Mesothelial cell of epicardium (in vitro differentiated cells): ENCODE data around the gene WTAP. TPM values are rescaled to one million over a fixed set of nuclear protein-coding genes. Genes with fewer than 3 reads are reported as not detected.
"Not testable (repeated sequence)": the region's sequence is repeated elsewhere in the genome, so short reads cannot be mapped to it uniquely, and the experiment has no call there.

ENCODE experiments used
- DNase-seq, 2 experiments: peaks; one replicate each; pipeline ENCODE4 v3.0.0; 2021; ENCODE audit warnings: low spot score in 2 of 2; ENCODE audit not compliant: unreplicated experiment in 2 of 2
- H3K27ac Mint-ChIP-seq: 2 replicates; pipeline ENCODE4 v1.8.0; 2021; ENCODE audit warnings: mixed read lengths
- H3K27me3 Mint-ChIP-seq: 2 replicates; pipeline ENCODE4 v1.8.0; 2021; ENCODE audit warnings: low read depth, mixed read lengths
- H3K36me3 Mint-ChIP-seq: 2 replicates; pipeline ENCODE4 v1.8.0; 2021; ENCODE audit warnings: mixed read lengths
- H3K4me1 Mint-ChIP-seq: 2 replicates; pipeline ENCODE4 v1.8.0; 2021; ENCODE audit warnings: mixed read lengths
- H3K4me3 Mint-ChIP-seq: 2 replicates; pipeline ENCODE4 v1.8.0; 2021; ENCODE audit warnings: mild to moderate bottlenecking, moderate library complexity, mixed read lengths
- H3K9me3 Mint-ChIP-seq: 2 replicates; pipeline ENCODE4 v1.8.0; 2021; ENCODE audit warnings: mixed read lengths
- total RNA-seq: library from RNA; stranded (reverse); gene quantifications from 3 replicates; pipeline ENCODE4 v1.2.1, GENCODE V29; 2021
- TF ChIP-seq, protein P1 (sequence below): fragments of 200-600 bp; sonication (generic); IDR thresholded peaks from one replicate; pipeline ENCODE4 v1.5.0; 2021; ENCODE audit warnings: antibody characterized with exemption; ENCODE audit not compliant: unreplicated experiment

Gene WTAP
- total RNA-seq, 1 donor from 2014 or later = 116 TPM

DNA sequence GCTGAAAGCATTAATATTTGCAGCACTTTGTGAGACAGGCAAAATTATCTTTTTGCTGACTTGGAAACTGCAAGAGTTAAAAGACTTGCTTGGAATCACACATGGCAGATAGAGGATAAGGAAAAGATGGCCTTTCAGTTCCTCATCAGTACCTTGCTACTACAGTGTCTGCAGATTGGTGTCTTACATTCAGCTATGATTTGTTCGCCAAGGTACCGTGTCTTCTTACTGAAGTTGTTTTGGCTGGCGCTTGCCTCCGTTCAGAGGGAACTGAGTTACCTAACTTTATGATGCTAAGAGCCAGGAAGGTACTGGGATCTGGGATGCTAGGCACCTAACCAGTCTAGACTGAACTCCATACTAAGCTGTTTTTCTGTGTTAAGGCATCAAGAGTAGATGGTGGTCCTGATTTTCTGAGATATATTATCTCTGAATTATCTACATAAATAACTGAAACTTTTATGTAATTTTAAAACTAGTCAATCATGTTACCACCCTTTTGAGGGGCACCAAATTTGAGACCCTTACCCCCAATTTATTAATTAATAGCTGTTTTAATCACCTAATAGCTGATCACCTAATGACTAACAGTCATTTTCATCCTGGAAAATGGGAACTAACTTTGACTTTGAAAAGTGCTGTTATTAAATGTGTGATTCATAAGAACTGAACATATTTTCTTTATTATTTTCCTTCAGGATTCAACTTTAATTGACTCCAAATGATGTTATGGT lies 2.5 kb downstream of the WTAP start:
- H3K9me3 Mint-ChIP-seq = no peaks in the 10 kb centered on the region
- peak overlapping the region; percentile 87 for H3K4me3 Mint-ChIP-seq
- no peaks in the 10 kb centered on the region for H3K36me3 Mint-ChIP-seq
- TF ChIP-seq, protein P1, sequence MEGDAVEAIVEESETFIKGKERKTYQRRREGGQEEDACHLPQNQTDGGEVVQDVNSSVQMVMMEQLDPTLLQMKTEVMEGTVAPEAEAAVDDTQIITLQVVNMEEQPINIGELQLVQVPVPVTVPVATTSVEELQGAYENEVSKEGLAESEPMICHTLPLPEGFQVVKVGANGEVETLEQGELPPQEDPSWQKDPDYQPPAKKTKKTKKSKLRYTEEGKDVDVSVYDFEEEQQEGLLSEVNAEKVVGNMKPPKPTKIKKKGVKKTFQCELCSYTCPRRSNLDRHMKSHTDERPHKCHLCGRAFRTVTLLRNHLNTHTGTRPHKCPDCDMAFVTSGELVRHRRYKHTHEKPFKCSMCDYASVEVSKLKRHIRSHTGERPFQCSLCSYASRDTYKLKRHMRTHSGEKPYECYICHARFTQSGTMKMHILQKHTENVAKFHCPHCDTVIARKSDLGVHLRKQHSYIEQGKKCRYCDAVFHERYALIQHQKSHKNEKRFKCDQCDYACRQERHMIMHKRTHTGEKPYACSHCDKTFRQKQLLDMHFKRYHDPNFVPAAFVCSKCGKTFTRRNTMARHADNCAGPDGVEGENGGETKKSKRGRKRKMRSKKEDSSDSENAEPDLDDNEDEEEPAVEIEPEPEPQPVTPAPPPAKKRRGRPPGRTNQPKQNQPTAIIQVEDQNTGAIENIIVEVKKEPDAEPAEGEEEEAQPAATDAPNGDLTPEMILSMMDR = no peak
- peaks cover 28% of the 10 kb centered on the region for H3K4me1 Mint-ChIP-seq
- H3K27me3 Mint-ChIP-seq = no peaks in the 10 kb centered on the region
- DNase-seq = no peak
- H3K27ac Mint-ChIP-seq = peak overlapping the region; percentile 64

DNA sequence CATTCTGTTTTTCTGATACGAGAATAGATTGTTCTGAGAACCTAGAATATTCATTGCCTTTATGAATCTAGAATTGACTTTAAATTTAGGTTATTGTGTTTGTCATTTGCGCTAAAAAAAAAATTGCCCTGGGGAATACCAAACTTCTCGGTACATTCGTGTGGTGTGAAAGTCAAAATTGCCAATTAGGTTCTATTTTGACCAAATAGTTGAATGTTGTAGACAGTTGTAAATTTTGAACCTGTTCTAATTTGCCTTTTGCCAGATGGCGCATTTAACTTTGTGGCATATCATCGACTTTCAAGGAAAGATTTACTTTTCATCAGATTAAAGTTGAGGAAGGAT lies 3.0 kb downstream of the WTAP start:
- Mint-ChIP-seq H3K27me3 (no peaks in the 10 kb centered on the region), H3K4me3 (no peak overlapping the region), H3K4me1 (peaks cover 28% of the 10 kb centered on the region), H3K27ac (peak overlapping the region; percentile 47), H3K36me3 (no peaks in the 10 kb centered on the region), H3K9me3 (no peaks in the 10 kb centered on the region)
- TF ChIP-seq, protein P1 = no peak
- DNase-seq = no peak

DNA sequence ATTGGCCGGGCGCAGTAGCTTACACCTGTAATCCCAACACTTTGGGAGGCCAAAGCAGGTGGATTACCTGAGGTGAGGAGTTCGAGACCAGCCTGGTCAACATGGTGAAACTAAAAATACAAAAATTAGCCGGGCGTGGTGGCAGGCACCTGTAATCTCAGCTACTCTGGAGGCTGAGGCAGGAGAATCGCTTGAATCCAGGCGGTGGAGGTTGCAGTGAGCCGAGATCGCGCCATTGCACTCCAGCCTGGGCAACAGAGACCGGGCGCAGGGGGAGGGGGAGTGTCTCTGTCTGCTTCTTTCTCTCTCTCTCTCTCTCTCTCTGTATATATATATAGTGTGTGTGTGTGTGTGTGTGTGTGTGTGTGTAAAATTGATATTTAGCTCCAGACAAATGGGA lies 5.2 kb downstream of the WTAP start:
- H3K4me3 Mint-ChIP-seq, H3K36me3 Mint-ChIP-seq, DNase-seq, H3K27me3 Mint-ChIP-seq, H3K9me3 Mint-ChIP-seq: not testable (repeated sequence)
- Mint-ChIP-seq H3K4me1 (peaks cover 21% of the 10 kb centered on the region), H3K27ac (peak overlapping the region; percentile 30)

DNA sequence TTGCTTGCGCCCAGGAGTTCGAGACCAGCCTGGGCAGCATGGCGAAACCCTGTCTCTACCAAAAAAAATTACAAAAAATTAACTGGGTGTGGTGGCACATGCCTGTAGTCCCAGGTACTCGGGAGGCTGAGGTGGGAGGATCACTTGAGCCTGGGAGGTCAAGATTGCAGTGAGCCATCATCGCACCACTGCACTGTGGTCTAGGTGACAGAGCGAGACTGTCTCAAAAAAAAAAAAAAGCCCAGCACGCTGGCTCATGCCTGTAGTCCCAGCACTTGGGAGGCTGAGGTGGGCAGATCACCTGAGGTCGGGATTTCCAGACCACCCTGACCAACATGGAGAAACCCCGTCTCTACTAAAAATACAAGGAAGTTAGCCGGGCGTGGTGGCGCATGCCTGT lies 6.1 kb downstream of the WTAP start:
- not testable (repeated sequence) for H3K9me3 Mint-ChIP-seq, H3K27ac Mint-ChIP-seq, H3K27me3 Mint-ChIP-seq, DNase-seq, H3K4me3 Mint-ChIP-seq, H3K36me3 Mint-ChIP-seq
- peaks cover 26% of the 10 kb centered on the region for H3K4me1 Mint-ChIP-seq

DNA sequence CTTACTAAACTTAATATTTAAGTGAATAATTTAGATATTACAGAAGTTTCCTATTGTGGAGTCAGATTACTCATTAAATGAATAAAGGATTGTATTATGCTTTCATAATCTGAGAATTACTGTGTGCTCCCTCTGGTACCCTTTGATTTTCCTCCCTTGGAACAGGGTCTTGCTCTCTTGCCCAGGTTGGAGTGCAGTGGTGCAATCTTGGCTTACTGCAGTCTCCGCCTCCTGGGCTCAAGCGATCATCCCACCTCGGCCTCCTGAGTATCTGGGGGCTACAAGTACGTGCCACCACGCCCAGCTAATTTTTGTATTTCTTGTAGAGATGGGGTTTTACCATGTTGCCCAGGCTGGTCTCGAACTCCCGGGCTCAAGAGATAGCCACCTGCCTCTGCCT lies 9.6 kb downstream of the WTAP start:
- Mint-ChIP-seq H3K9me3 (no peaks in the 10 kb centered on the region), H3K4me3 (no peak overlapping the region), H3K36me3 (peaks cover 9% of the 10 kb centered on the region), H3K4me1 (peaks cover 6% of the 10 kb centered on the region), H3K27me3 (no peaks in the 10 kb centered on the region), H3K27ac (no peak overlapping the region)
- TF ChIP-seq, protein P1 = no peak
- DNase-seq = no peak

DNA sequence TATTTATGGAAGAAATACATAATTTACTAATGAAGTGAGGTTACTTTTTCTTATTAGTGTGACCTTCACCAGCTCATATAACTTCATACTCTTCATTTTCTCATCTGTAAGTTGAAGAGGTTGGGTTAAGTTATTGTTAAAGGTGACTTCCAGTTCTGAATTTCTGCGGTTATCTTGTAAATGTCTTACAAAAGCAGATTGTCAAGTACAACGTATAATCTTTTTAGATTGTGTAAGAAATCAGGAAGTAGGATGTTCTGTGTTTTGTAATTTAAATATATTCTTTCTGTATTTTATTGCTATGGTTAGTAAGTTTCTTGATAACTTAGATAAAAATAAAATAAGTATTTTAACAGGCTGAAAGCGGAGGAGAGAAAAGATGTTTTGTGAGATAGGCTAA lies 12.0 kb downstream of the WTAP start:
- Mint-ChIP-seq H3K36me3 (peaks cover 16% of the 10 kb centered on the region), H3K4me3 (no peak overlapping the region), H3K27ac (no peak overlapping the region), H3K4me1 (peaks cover 6% of the 10 kb centered on the region), H3K27me3 (no peaks in the 10 kb centered on the region), H3K9me3 (no peaks in the 10 kb centered on the region)
- TF ChIP-seq, protein P1 = no peak
- DNase-seq = no peak

DNA sequence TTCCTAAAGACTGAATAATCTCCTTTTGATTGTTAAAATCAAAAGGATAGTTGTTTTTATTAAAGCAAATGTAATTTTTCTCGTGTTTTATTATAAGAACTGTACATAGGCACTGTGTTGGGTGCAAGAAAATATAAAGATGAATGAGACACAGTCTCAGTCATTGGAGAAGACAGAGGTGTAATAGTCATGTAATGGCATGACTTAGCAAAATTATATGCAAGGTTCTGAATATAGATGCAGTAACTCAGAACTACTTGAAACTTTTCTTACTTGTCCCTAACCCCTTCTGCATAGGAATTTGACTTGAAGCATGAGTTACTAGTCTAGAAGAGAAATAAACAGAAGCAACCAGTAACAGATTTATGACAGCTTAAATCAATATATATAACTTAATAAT lies 14.9 kb downstream of the WTAP start:
- no peak for DNase-seq
- Mint-ChIP-seq H3K36me3 (peaks cover 34% of the 10 kb centered on the region), H3K4me3 (no peak overlapping the region), H3K27ac (no peak overlapping the region), H3K4me1 (peaks cover 6% of the 10 kb centered on the region), H3K9me3 (no peaks in the 10 kb centered on the region), H3K27me3 (no peaks in the 10 kb centered on the region)
- TF ChIP-seq, protein P1 = no peak
